NCI-H460 (cell line): Measurements from ENCODE around the gene TNFRSF8. TPM values are rescaled to one million over a fixed set of nuclear protein-coding genes. Genes with fewer than 3 reads are reported as not detected.
"Not testable (repeated sequence)": the region's sequence is repeated elsewhere in the genome, so short reads cannot be mapped to it uniquely, and the experiment has no call there.

Experiments used
- DNase-seq: peaks from one replicate; pipeline ENCODE4 v3.0.0-alpha.2; 2016; ENCODE audit warnings: low read depth; ENCODE audit errors: extremely low read depth
- total RNA-seq: library from RNA; depleted of rRNA; stranded (reverse); fragments of >200 nt; shearing (Covaris generic); gene quantifications from 2 replicates; pipeline ENCODE4 v1.2.3, GENCODE V29; 2014

The TNFRSF8 gene
- total RNA-seq, 1 experiment from 2014 or later, result 1.8 TPM

- no peak for DNase-seq
Observed at GRCh38 chr1:12083766-12084165, 20.7 kb downstream of the TNFRSF8 start.

DNA sequence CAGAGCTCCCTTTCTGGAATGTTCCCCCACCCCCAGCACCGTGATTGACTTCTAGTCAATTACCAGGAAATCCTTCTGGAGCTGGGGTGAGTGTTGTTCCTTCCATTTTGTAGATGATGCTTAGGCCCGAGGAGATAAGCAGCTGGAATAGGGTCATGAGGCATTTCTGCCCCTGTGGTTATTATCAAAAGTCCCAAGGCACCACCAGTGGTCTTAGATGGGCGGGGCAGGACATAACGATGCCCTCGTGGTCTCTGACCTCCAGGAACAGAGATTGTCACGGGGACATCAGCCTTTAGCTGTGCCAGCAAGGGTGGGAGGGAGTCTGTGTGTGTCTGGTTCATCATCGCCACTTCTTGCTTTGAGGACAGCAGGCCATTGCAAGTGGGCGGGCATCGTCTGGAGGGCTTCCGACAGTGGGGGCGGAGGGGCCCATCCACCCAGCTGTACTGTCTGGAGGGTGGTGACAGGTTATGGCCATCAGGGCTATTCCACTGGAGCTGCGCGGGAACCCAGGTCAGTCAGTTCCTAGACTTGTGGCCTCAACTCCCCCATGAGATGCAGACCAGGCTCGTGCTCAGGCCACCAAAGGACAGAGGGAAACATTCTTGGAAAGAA, 22.6 kb downstream of the TNFRSF8 start:
- DNase-seq, result no peak

DNA sequence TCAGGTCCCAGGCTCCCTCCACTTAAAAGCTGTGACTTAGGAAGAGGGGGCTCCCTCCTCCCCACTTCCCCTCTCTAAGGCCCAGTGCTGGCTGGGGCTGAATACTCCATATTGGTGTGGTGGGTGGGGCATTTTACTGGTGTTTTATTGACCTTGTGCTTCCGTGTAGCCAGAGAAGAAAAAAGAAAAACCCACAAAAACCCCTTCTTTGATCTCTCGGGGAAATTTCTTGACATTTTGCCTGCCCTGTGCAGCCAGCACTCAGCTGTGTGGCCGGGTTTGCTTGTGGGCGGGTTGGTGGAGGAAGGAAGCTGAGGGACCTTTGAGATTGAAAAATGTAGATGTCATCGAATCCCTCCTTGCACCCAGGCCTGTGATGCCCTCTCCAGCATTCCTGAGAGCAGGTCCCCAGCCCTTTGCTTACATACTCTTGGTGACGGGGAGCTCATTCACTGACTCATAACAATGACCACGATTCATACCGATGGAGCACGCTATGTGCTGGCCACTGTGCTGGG, 24.8 kb downstream of the TNFRSF8 start:
- DNase-seq, result no peak

- DNase-seq, result no peak
Observed at GRCh38 chr1:12088607-12089006, 25.5 kb downstream of the TNFRSF8 start.

GRCh38 chr1:12090326-12090725, 27.2 kb downstream of the TNFRSF8 start:
- DNase-seq, result no peak

DNA sequence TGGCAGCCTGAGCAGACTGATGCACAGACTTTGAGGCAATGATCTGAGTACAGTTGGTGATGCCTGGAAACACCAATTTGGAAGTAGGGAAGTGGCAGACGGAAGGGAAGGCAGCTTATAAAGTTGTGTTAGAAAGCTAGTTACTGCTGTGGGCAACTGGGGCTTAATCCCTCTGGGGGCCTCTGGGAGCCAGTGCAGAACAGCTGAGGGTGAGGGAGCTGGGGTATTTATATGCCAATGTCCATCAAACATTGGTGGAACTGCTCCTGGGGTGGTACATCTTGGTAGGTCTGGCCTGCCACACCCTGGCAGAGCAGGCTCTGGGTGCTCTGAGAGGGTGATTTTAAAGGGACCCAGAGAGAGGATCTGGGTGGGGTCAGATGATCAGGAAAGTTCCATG, 28.1 kb downstream of the TNFRSF8 start:
- no peak for DNase-seq

DNA sequence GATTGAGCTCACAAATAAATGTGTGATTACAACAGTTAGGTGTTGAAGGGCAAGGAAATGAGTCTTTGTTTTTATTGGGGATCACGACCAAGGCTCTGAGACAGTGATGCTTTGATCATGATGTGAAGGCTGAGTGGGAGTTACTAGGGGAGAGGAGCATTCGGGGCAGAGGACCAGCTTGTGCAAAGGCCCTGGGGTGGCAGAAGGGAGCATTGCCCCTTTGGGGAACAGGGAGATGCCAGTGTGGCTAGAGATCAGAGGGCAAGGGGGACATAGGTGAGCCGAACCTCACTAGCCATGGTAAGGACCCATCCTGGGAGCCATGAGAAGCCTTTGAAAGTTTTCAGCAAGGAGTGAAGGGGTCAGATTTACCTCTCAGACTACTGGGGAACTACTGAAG, 31.1 kb downstream of the TNFRSF8 start:
- peak; percentile 19 for DNase-seq

GRCh38 chr1:12095452-12096263, 32.6 kb downstream of the TNFRSF8 start:
- DNase-seq, result no peak

DNA sequence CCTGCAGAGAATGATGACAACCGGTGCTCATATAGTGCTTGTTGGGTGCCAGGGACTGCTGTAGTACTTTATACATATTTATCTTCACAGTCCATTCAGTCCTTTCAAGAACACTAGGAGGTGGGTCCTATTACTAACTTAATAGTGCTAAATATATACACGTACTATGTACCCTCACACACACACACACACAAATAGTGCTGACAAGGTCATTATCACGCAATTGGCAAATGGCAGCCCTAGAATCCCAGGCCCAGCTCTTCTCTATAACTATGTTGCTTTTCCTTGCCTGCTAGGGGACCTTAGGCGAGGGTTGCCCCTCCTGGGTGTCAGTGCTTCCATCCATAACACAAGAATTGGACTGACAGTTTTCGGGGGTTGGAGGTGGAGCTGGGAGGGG, 33.5 kb downstream of the TNFRSF8 start:
- no peak for DNase-seq

GRCh38 chr1:12097321-12097720, 34.2 kb downstream of the TNFRSF8 start:
- DNase-seq, result no peak

GRCh38 chr1:12098786-12099185, 35.7 kb downstream of the TNFRSF8 start:
- no peak for DNase-seq

- DNase-seq, result no peak
Observed at GRCh38 chr1:12099610-12100009, 36.5 kb downstream of the TNFRSF8 start.

- DNase-seq, result no peak
Observed at GRCh38 chr1:12100071-12100470, 37.0 kb downstream of the TNFRSF8 start.

- DNase-seq, result not testable (repeated sequence)
Observed at GRCh38 chr1:12101120-12101519, 38.0 kb downstream of the TNFRSF8 start.

GRCh38 chr1:12102066-12102465, 39.0 kb downstream of the TNFRSF8 start:
- DNase-seq, result no peak

DNA sequence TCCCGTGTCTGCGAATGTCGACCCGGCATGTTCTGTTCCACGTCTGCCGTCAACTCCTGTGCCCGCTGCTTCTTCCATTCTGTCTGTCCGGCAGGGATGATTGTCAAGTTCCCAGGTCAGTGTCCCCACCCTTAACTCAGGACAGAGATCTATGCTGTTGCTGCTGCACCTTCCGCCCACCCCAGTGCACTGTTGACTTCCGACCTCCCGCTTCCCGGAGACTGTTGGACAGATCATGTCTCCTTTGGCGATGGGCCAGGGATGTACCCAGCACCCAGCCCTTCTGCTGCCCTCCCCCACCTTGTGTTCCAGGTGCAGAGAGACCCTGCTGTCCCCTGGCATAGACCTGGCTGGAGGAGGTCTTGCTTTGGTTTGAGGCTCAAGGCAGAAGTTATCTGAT, 41.3 kb downstream of the TNFRSF8 start:
- no peak for DNase-seq

DNA sequence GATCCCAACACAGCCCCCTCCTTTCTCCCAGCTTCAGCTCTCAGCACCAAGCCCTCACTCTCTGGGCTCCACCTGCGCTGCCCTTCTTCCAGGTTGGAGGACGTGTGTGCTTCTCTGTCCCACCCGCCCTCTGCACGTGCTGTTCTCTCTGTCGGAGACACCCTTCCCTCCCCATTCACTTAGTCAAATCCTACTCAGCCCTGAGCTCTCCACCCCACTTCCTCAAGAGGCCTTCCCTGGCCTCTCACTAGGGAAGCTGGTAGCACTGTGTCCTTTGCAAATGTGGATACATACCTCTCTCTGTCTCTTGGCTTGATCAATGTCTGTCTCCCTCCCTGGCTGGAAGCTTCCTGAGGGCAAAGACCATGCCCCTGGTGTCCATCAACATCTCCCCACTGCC, 43.0 kb downstream of the TNFRSF8 start:
- no peak for DNase-seq

DNA sequence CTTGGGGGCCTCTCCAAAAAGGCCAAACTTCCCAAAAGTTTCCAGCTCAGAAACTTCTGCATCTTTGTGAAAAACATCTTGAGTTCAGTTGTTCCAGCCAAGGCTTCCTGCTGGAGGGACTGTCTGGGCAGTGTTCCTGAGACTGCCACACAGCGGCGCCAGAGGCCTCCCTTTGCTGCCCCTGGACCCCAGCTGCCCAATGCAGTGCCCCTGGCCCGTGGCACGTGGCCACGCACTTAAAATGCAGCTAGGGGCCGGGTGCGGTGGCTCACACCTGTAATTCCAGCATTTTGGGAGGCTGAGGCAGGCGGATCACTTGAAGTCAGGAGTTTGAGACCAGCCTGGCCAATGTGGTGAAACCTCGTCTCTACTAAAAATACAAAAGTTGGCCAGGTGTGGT, 43.8 kb downstream of the TNFRSF8 start:
- not testable (repeated sequence) for DNase-seq

- no peak for DNase-seq
Observed at GRCh38 chr1:12107718-12108117, 44.6 kb downstream of the TNFRSF8 start.

DNA sequence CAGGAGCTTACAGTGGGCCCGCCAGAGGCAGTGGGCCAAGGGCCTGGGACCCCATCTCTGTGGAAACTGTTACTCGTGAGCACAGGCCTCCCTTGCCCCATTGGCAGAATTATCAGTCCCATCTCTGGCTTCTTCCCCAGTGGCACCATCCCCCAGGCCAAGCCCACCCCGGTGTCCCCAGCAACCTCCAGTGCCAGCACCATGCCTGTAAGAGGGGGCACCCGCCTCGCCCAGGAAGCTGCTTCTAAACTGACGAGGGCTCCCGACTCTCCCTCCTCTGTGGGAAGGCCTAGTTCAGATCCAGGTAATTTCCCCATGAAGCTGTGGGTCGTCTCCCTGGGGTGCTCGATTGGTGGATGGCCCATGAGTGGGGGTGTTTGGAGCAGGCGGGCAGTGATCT, 46.8 kb downstream of the TNFRSF8 start:
- DNase-seq, result no peak

DNA sequence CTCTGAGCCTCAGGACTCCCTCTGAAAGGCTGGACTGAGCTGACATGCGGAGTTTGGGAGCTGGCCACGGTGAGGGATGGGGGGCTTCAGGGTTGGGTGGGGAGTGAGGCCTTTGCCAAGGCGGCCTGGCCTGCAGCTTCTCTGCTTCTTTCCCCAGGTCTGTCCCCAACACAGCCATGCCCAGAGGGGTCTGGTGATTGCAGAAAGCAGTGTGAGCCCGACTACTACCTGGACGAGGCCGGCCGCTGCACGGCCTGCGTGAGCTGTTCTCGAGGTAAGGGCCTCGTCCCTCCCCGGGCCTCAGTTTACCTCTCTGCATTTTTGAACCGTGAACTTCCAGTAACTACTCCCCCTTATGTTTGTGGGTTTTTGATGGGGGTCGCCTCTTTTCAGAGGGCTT, 48.6 kb downstream of the TNFRSF8 start:
- no peak for DNase-seq

- no peak for DNase-seq
Observed at GRCh38 chr1:12112711-12113161, 49.6 kb downstream of the TNFRSF8 start.
